DMS153 treated with DMSO at 0.1 percent for 48 hours (cell line): ENCODE results near the gene PTGDS.
A peak's percentile ranks its signal among the peaks of the same experiment; 100 is the strongest.

Experiments used
- DNase-seq: peaks from one replicate; lab custom pipeline; 2025; ENCODE audit not compliant: unreplicated experiment; lab: John Stamatoyannopoulos, UW

PTGDS gene

GRCh38 chr9:136977223-136977622 lies at the start of gene PTGDS:
PTGDS (plus strand) TSS chr9:136977504; CDS start chr9:136977579, 75 bp downstream.
- no peak for DNase-seq

GRCh38 chr9:136928591-136928990 lies 48.7 kb upstream of the PTGDS start:
- DNase-seq, result no peak

GRCh38 chr9:136930014-136930413 lies 47.3 kb upstream of the PTGDS start:
- no peak for DNase-seq

GRCh38 chr9:136931611-136932130 lies 45.6 kb upstream of the PTGDS start:
- DNase-seq, result no peak

GRCh38 chr9:136934277-136934676 lies 43.0 kb upstream of the PTGDS start:
- no peak for DNase-seq

GRCh38 chr9:136935651-136936050 lies 41.7 kb upstream of the PTGDS start:
- no peak for DNase-seq

GRCh38 chr9:136936645-136937170 lies 40.6 kb upstream of the PTGDS start:
- no peak for DNase-seq

- no peak for DNase-seq
Measured at GRCh38 chr9:136937186-136938001, 39.9 kb upstream of the PTGDS start.

- DNase-seq, result no peak
Measured at GRCh38 chr9:136939431-136939995, 37.8 kb upstream of the PTGDS start.

- no peak for DNase-seq
Measured at GRCh38 chr9:136939996-136940525, 37.2 kb upstream of the PTGDS start.

GRCh38 chr9:136940526-136941230 lies 36.6 kb upstream of the PTGDS start:
- DNase-seq, result no peak

- DNase-seq, result no peak
Measured at GRCh38 chr9:136941231-136942111, 35.8 kb upstream of the PTGDS start.

- DNase-seq, result no peak
Measured at GRCh38 chr9:136942112-136942880, 35.0 kb upstream of the PTGDS start.

- no peak for DNase-seq
Measured at GRCh38 chr9:136942881-136943230, 34.4 kb upstream of the PTGDS start.

GRCh38 chr9:136943291-136944211 lies 33.8 kb upstream of the PTGDS start:
- no peak for DNase-seq

- no peak for DNase-seq
Measured at GRCh38 chr9:136944212-136944518, 33.1 kb upstream of the PTGDS start.

- DNase-seq, result peak; percentile 89
Measured at GRCh38 chr9:136944519-136945332, 32.6 kb upstream of the PTGDS start, which contains the start of the genes C8G and FBXW5. C8G (plus strand) TSS chr9:136945243; CDS start chr9:136945321, 78 bp downstream. FBXW5 (minus strand) TSS chr9:136944738; CDS start chr9:136944083, 655 bp downstream.
